ENCODE results near the gene LY6G6D.

LY6G6D gene

DNA sequence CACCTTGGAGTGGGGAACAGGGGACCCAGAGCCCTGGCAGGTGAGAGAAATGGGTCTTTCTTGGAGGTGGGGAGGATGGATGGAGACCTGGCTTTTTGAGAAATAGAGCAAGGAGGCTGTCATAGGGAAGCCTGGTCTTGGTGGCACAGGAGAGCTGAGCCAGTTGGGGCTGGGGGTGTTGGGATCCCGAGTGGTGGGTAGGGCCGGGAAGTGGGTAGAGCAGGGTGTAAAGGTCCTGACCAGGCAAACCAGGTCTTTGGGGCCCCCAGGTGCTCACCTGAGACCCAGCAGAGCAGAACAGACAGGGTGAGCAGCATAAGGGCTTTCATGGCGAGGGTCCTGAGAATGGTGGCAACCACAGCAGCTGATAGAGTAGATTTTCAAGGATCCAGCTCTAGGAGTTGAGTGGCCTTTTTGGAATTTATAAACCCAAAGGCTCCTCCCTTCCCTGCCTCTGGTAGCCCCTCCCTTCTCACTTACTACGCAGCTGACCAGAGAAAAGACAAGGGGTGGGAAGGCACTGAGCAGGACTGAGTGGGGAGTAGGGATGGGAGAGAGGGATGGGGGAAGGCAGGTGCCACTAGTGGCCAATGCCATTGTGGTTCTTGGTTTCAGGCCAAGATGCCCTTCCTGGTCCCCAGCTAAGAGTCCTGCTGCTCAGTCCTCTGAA lies 6.3 kb downstream of the LY6G6D start, which contains the start of gene LY6G6C:
Gene LY6G6C (minus strand): TSS at position 396 of the 670 bp plus-strand sequence. CDS start 67 bp downstream, at position 329.
- no peak for DNase-seq

DNA sequence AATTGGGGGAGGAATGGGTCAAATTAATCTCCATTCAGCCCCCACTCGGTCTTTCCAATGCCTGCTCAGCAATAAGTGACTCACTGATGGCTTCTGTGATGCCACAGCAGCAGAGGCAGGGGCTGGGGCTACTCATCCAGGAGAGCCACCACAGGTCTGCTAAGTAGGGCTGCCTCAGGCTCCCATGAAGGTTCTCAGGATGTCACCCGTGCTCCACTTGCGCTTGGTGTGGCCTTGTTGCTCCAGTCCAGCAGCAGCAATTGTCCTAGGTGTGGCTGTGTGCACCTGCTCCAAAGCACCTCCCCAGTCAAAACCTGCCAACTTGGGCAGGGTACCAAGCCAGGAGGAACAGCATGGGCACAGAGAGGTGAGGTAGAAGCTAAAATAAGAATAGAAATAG lies 7.0 kb downstream of the LY6G6D start:
- DNase-seq = no peak

DNA sequence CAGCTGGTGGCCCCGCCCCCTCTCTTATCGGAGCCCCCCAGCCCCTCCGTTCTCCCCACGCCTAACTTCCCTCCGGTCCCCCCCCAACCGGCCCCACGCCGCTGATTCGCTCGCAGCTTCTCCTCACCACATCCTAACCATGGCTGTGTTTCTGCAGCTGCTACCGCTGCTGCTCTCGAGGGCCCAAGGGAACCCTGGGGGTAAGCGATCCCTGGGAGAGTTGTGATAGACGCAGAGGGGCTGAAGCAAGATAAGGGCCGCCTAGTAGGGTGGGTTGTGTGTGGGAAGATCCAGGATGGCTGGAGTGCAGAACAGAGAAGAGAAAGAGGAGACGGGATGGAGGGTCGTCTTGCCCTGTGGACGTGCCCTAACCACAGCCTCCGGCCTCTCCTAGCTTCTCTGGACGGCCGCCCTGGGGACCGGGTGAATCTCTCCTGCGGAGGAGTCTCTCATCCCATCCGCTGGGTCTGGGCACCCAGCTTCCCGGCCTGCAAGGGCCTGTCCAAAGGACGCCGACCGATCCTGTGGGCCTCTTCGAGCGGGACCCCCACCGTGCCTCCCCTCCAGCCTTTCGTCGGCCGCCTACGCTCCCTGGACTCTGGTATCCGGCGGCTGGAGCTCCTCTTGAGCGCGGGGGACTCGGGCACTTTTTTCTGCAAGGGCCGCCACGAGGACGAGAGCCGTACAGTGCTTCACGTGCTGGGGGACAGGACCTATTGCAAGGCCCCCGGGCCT lies 8.3 kb downstream of the LY6G6D start, which contains the start of gene MPIG6B:
Gene MPIG6B (plus strand): TSS at position 129 of the 735 bp plus-strand sequence. CDS start 11 bp downstream, at position 140.
- no peak for DNase-seq

DNA sequence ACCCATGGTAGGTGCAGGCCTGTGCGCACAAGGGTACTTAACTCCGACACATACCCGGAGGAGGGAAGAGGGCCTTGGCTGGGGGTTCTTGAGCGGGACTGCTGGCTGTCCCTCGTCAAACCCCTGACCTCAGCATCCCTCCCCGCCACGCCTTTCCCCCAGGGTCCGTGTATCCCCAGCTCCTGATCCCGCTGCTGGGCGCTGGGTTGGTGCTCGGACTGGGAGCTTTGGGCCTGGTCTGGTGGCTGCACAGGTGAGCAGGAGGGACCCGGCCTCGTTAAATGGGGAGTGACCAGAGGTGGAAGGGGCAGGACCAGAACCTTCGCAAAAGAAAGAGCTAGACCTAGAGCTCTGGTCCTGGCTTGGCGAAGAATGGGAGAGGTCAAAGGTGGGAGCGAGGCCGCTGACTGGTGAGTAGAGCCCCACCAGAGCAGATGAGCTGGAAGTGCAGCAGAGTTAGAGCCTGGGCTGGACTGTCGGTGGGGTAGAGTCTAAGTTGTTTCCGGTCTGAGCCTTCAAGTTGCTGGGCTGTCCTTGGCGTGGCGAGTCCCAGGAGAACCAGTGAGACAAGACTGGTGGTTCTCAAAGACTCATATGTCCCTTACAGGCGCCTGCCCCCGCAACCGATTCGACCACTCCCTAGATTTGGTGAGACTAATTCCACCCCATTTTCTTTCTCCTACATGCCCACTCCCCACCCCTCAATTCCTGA lies 9.0 kb downstream of the LY6G6D start:
- no peak for DNase-seq

DNA sequence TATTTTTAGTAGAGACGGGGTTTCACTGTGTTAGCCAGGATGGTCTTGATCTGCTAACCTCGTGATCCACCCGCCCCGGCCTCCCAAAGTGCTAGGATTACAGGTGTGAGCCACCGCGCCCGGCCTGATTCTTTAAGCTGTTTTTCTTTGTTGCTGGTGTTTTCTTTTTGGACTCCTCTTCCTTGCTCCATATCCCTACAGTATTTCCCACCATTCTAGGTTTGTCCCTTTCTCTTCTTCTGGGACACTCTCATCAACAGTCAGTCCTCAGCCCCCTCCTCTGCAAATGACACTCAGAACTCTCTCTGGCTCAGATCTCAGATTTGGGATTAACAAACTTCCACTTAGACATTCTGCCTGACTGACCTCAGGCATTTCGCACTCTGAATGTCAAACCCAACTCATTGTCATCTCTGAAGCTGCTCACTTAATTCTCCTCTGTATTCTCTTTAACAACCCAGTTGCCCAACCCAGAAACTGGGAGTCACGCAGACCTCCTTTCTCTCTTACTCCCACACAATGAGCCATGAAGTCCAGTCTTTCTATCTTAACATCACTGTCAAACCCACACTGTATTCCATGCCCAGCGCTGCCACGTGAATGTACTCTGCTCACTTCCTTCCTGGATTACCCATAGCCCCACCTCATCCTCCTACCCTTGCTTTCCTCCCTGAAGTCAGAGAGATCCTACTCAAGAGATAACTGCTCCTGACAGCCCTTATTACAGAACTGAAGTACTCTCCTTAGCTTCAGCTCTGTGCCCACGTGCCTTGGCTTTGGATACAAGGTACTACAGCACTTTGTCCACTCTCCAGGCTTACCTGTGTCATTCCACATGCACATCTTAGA lies 10.6 kb downstream of the LY6G6D start:
- no peak for DNase-seq

DNA sequence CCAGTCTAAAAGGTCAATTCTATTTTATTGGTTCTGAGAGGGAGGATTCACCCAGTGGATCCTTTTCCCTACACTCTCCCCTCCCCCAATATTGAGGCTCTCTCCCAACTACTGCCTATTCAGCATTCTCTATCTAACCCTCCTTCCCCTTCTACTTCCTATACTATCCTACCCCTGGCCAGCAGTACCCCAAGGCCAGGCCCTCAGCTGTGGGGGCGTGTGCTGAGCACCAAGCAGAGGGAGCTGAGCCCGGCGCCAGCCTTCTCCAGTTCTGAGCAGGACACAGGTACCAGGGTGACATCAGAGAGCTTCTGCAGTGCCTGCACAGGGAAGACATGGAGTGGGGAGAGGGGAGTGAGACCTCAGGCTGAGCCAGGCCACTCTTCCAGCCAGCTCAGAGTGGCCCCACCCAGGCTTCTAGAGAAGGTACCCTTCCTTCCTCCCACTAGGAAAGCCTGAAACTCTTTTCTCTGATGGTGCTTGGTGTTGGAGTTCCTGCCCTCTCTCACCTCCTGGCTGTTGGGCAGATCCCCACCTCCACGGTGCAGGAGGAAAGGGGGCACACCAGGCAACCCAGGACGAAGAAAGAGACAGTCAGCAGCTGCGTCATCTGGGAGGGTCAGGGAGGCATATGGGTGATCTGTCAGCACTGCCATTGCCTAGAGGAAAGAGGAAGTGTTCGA lies 12.0 kb downstream of the LY6G6D start:
- DNase-seq = no peak

DNA sequence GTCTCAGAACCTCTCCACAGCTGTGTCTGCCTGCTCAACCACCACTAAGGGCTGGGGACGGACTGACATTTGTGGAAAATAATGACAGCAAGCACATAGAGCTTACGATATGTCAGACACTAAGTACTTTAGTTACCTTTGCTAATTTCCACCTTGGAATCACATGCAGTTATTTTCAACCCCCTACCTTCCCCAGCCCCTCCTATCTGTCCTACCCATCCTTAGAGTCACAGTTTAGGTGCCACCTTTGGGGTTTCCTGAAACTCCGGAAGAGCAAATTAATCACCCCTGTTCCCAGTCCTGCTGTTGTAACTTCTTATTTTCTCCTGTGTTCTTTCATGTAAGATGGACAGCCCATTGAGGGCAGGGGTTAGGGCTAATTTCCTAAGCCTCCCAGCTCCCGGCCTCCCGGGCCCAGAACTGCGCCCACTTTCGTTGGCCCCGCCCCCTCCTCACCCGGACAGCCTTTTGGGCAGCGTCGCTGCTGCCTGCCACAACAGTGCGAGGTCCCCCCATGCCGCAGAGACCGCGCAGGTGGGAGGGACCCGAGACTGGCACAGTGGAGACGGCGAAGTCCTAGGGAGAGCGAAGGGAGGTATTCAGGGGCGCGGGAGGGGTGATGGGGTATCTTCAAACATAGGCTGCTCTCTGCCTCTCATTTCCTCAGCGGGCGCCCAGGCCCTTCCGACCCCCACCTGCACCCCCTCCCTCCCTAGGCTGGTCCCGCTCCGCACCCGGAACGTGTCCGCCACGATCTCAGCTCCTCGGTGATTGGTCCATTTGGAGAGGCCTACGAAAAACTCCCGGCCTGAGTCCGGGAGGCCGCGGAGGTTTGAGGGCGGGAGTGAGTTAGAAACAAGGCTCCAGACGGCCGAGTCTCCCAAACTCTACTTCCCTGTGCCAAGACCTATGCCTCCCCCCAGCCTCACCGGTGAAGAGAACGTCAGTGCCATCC lies 12.8 kb downstream of the LY6G6D start:
- DNase-seq = no peak

DNA sequence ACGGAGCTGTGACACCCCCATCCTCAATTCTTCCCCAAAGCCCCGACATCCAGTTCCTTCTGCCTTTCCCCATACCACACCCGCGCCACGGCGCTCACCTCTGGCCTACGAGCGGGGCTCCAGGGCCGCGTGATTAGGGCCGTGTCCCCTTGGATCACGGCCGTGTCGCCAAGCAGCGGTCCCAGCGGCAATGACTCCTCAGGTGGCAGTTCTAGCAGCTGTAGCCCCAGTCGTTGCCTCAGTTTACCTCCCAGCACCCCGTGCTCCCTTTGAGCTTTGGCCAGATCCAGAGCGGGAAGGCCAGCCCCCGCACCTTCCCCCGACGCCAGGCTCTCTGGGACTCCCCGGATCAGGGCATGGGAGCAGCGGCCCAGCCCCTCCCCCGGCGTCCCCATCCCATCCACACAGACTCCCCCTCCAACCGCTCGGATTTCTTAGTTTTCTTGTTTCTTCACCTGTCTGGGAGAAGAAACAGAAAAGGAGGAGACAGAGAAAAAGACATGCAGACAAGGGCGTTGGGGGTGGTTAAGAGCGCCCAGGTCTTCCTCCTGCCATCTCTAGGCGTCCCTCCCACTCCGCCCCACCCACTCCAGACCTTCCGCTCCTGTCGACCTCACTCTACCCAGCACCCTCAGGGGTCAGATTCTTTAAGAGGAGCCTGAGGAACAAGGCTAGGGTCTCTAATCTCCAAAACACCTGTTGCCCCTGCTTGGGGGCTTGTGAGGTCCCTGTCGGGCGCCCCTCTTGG lies 13.8 kb downstream of the LY6G6D start, which contains the start of gene DDAH2:
Gene DDAH2 (minus strand): TSS at position 533 of the 748 bp plus-strand sequence. CDS start 138 bp downstream, at position 395.
- no peak for DNase-seq

DNA sequence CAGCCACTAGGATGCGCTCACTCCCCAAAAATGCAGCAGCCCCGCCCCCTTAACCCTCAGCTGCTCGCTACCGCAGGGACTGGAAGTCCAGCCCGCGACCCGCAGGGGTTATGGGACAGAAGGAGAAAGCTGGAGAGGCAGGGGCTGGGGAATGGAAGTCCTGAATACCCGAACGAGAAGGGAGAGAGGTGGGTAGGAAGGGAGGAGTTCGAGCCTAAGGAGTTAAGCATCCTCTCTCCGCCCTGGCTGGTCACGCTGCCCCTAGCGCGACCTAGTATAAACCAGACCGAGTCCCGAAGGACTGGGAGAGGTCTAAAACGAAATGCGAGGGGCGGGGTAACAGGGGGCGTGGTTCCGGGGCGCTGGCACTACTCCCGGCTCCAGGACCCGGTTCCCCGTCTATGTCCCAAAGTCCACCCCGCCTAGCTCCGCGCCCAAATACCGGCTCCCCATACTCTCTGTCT lies 14.4 kb downstream of the LY6G6D start:
- no peak for DNase-seq

DNA sequence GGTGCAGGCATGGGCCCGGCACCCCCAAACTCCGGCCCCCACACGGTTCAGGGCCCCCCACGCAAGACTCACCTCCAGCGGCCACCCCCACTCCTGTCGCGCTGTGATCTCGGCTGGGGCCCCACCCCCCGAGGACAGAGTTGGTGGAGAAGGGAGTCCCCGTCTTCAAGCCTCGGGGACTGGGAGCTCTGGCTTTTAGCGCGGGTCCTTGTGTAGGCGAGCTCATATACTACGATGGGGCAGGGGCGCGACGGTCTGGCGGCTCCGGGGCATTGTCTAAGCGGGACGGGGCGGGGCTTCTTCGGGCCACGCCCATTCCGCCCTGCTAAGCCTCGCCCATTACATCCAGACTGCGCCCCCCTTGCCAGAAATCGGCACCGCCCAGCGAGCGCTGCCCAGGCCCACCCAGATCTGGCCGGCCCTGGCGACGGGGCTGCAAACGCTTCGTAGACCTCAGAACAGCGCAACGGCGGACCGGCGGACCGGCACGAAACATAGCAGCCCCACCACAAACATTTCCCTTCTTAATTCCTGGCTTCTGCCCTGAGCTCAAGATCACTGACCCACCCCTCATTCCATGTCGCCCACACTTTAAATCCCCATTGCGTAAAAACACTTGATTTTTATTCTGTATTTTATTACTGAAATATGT lies 15.0 kb downstream of the LY6G6D start:
- DNase-seq = no peak

DNA sequence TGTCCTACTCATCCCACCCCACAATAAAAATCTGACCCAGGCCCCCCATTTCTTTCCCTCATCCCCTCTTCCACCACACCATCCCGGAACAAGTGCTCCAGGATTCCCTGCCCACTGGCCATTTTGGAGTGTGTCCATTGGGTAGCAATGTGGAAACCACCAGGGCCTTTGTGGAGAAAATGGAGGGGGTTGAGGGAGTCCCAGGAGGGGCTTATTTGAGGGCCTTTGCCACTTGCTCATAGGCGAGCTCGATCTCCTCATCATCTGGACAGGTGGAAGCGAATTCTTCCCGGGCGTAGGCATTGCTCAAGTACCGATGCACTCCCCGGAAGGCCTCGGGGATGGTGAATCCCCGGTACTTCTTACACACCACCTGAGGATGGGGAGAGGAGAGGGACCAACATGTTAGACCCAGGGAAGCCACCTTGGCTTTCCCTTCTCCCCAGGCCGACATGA lies 15.5 kb downstream of the LY6G6D start:
- DNase-seq = no peak

DNA sequence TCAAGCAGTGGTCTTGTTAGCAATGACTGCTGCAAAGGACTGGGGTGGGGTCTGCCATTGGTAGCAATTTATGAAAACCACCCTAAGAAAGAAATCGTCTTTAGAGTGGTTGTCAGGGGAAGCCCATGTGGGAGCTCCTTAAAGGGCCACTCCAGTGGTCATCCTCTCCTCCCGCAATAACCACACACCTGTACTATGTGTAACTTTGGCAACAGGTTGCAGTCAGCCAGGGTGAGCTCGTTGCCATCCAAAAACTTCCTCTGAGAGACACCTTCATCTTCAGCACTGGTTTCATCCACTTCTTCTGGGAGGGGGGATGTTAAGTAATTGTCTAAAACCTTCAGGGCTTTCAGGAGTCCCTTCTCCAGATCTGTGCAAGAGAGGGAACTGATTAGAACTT lies 16.9 kb downstream of the LY6G6D start:
- no peak for DNase-seq

DNA sequence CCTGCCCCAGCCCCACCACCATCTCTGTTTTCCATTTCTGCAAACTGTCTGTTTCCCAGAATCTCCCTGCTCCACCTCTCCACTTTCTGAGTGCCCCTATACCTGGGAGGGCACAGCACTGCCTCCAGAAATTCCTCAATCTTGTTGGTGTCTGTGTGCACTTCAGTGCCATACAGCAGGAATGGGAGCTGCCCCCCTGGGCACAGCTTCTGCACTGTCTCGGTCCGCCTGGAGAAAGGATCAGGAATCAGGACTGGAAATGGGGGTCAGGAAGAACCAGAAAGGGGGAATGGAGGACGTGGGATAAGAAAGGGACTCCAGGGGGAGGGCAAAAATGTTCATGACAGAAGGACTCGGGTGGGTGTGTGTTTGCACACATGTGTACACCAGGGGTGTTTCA lies 18.6 kb downstream of the LY6G6D start:
- no peak for DNase-seq

DNA sequence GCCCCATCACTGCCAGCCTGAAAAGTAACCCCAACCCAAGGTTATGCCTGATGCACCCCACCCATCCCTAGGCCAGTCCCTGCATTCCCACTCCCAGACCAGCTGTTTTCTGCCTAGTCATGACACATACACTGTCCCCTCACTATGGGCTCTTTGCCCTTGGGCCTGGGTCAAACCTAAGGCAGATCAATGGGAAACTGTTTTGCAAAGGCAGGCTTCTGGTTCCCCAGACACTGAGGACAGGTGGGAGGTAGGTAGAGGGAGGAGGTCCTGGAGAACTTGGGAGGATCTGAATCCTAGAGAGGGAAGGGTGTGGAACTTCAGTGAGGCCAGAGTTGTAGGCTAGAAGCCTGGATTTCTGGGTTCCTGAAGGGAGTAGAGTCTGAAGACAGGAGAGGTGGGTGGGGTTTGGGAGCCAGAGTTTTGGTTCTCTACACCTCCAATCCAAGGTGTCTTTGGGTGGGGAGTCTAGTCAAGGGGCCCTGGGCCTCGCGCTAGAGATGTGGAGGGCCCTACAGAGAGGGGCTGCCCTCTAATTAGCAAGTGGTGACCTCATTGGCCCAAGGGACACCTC lies 19.2 kb downstream of the LY6G6D start:
- no peak for DNase-seq

DNA sequence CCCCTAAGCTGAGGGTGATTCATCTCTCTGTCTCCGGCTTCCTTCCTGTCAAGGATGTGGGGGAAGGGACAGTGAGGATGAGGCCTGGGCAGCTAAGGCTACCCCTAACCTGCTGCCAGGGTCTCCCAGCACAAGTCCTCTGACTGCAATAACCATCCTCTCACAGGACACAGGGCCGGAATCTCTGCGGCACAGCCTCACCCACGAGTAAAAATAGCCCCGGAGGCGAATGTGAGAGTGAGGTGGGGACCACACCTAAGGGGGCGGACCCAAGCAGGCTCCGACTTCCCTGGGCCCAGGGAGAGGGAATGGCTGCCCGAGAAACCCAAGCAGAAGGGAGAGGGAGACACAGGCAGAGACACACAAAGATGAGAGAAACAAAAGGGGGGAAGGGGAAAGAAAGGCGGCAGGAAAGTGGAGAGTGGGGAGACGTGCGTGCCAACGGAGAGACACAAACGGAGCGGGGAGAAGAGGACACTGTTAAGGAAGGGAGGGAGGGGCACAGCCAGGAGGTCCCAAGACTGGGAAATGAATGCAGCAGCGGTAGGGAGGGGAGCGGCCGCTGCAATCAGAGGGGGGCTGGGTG lies 19.8 kb downstream of the LY6G6D start:
- no peak for DNase-seq

DNA sequence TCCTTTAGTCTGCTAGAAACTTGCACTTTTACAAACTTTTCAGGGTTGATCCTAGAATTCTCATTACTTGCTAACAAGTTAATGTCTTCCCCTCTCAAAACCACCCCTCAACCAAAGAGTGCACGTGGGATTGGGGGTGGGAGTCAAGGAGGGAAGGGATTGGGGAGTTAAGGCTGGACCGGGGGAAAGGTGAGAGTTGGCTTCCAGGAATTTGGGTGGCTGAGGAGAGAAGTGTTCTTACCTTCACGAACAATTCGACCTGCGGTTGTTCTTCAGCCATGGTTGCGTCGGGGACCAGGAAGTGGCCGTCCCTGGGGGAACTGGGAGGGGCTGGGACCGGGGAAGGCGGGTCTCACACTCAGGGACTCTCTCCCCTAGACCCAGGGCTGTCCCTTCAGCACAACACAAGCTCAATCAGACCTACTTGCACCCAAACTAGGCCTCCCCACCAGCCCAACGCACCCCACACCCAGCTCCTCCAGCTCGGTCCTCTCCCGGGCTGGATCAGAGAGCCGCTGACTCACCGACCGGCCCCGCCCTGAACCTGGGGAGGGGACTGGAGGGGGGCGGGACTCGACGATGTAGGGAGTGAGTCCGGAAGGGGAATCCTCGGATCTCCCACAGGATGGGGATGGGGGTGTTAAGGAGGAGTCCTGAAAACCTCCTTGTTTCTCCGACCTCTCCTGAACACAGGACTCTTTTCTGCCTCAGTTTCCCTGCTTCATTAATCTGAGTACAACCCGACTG lies 21.0 kb downstream of the LY6G6D start, which contains the start of gene CLIC1:
Gene CLIC1 (minus strand): TSS at position 510 of the 747 bp plus-strand sequence. CDS start 230 bp downstream, at position 280.
- DNase-seq = peak; percentile 83

DNA sequence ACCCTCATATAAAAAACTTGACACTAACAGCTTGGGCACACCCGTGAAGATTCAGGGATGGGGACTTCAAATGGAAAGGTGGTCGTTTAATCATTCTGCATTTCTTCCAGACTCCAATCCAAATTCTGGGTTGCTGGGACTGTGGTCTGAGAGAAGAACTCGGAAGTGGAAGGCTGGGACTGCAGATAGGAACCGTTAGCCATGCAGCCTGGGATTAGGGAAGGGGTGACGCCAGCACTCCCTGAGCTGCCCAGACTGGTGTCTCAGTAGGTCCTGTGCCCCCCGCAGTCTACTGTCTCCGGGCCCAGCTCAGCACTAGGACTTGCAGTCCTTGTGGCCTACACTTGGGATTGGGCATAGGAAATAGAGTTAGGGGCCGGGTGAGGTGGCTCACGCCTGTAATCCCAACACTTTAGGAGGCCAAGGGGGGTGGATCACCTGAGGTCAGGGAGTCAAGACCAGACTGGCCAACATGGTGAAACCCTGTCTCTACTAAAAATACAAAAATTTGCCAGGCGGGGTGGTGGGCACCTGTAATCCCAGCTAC lies 21.7 kb downstream of the LY6G6D start:
- no peak for DNase-seq

Data from DMS79 (cell line).